ENCODE results near the gene UBL4A.

- TF ChIP-seq, protein P1, sequence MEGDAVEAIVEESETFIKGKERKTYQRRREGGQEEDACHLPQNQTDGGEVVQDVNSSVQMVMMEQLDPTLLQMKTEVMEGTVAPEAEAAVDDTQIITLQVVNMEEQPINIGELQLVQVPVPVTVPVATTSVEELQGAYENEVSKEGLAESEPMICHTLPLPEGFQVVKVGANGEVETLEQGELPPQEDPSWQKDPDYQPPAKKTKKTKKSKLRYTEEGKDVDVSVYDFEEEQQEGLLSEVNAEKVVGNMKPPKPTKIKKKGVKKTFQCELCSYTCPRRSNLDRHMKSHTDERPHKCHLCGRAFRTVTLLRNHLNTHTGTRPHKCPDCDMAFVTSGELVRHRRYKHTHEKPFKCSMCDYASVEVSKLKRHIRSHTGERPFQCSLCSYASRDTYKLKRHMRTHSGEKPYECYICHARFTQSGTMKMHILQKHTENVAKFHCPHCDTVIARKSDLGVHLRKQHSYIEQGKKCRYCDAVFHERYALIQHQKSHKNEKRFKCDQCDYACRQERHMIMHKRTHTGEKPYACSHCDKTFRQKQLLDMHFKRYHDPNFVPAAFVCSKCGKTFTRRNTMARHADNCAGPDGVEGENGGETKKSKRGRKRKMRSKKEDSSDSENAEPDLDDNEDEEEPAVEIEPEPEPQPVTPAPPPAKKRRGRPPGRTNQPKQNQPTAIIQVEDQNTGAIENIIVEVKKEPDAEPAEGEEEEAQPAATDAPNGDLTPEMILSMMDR (IDR thresholded peaks at IDR 0.05; ENCODE audit: insufficient read depth, low read length), result no peak
- no peak for TF ChIP-seq SPI1 (IDR thresholded peaks at IDR 0.05; ENCODE audit: borderline replicate concordance, low read depth)
Measured at GRCh38 chrX:154508384-154508745, 21.9 kb upstream of the UBL4A start.
